ENCODE measurements around the gene BRICD5. TPM values are rescaled to one million over a fixed set of nuclear protein-coding genes. Genes with fewer than 3 reads are reported as not detected.

Gene BRICD5
- total RNA-seq, 1 donor from 2014 or later = 10.1 TPM

DNA sequence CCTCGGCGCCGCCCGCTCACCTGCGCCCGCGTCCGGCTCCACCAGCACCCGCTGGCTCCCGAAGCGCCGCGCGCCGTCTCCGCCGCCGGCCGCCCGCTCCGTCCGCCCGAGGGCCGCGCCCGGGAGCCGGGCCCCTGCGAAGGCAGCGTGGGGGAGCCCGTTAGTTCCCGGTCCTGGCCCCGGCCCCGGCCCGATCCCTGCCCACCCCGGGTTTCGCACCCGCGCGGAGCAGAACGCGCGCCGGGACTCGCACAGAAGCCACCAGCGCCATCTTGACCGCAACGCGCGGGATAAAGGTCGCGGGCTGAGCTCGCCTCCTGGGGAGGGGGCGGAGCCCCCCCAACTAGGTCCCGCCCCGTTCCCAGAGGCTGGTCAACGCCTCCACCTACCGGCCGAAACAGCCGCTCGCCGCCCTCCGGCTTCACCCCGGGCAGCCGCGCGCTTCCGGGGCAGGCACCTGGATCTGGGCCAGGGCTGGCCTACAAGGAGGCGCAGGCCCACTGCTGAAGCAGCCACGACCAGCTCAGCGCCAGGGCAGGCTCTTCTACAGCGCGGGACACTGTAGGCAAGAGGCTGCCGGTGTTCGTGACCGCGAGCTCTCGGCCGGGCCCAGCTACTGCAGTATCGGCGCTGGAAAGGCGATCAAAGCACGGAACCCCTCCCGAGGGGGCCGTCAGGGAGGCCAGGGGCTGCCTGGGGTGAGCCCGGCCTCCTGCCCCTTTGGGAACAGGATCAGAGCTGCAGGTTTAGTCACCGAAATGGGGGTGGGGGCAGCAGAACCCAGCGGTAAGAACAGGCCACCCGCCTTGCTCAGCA is 40.8 kb upstream of the BRICD5 start, which contains the start of gene ECI1:
ECI1 (minus strand) TSS at position 292 of the 816 bp plus-strand sequence; CDS start at position 271, 21 bp downstream.
- peak; percentile 36 for DNase-seq (ENCODE audit: low read depth)

DNA sequence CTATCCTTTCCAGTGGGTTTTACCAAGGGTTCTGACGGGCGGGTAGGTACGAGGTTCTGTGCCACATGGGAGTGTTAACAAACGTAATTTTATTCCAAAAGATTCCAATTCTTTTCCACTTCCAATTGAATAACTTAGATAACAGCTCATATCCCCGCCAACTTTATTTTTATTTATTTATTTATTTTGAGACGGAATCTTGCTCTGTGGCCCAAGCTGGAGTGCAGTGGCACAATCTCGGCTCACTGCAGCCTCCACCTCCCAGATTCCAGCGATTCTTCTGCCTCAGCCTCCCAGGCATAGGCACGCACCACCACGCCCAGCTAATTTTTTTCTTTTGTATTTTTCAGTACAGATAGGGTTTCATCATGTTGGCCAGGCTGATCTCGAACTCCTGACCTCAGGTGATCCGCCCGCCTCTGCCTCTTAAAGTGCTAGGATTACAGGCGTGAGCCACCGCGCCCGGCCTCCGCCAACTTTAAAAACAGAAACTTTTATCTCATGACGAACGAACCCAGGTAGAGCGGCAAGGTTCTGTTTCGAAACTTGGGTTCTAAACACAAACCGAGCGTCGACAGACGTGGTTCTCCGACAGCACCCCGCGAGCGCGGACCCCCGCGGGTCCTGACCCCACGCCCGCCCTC is 40.1 kb upstream of the BRICD5 start:
- TF ChIP-seq, protein P1, sequence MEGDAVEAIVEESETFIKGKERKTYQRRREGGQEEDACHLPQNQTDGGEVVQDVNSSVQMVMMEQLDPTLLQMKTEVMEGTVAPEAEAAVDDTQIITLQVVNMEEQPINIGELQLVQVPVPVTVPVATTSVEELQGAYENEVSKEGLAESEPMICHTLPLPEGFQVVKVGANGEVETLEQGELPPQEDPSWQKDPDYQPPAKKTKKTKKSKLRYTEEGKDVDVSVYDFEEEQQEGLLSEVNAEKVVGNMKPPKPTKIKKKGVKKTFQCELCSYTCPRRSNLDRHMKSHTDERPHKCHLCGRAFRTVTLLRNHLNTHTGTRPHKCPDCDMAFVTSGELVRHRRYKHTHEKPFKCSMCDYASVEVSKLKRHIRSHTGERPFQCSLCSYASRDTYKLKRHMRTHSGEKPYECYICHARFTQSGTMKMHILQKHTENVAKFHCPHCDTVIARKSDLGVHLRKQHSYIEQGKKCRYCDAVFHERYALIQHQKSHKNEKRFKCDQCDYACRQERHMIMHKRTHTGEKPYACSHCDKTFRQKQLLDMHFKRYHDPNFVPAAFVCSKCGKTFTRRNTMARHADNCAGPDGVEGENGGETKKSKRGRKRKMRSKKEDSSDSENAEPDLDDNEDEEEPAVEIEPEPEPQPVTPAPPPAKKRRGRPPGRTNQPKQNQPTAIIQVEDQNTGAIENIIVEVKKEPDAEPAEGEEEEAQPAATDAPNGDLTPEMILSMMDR (conservative IDR thresholded peaks at IDR 0.05; ENCODE audit: low read depth, low read length) = no peak
- peak overlapping the region; percentile 77 for H3K4me3 ChIP-seq (ENCODE audit: low read depth, low read length)
- DNase-seq (ENCODE audit: low read depth) = no peak

More for the DNA sequence above, 40.8 kb upstream of the BRICD5 start, which contains the start of gene ECI1:
- peak within 1 kb of the TSS; percentile 77 for H3K4me3 ChIP-seq (ENCODE audit: low read depth, low read length)
- TF ChIP-seq, protein P1 (conservative IDR thresholded peaks at IDR 0.05; ENCODE audit: low read depth, low read length) = peak; percentile 58

DNA sequence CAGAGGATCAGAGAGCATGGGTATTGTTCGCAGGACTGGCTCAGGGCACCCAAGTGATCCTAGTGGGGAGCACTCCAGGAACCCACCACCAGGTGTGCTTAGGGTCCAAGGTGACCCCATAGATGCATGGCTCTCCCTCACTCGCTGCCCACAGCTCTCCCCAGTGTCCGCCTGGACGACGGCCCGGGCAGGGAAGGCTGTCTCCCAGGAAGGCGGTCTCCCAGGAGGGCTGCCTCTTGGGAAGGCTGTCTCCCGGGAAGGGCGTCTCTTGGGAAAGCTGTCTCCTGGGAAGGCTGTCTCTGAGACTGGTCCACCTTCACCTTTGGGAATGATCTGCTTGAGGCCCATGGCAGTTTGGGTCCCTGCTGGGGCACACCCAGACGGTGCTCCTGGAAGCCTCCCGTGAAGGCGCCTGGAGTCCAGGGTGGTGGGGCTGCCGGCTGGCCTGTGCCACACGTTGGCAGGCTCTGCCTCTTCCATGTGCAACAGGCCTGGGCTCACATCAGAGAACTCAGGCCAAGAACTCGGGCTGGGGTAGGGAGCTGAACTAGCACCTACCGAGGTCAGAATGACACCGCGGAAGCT is 35.7 kb upstream of the BRICD5 start:
- TF ChIP-seq, protein P1 (conservative IDR thresholded peaks at IDR 0.05; ENCODE audit: low read depth, low read length) = no peak
- H3K4me3 ChIP-seq (ENCODE audit: low read depth, low read length) = no peak overlapping the region
- no peak for DNase-seq (ENCODE audit: low read depth)

DNA sequence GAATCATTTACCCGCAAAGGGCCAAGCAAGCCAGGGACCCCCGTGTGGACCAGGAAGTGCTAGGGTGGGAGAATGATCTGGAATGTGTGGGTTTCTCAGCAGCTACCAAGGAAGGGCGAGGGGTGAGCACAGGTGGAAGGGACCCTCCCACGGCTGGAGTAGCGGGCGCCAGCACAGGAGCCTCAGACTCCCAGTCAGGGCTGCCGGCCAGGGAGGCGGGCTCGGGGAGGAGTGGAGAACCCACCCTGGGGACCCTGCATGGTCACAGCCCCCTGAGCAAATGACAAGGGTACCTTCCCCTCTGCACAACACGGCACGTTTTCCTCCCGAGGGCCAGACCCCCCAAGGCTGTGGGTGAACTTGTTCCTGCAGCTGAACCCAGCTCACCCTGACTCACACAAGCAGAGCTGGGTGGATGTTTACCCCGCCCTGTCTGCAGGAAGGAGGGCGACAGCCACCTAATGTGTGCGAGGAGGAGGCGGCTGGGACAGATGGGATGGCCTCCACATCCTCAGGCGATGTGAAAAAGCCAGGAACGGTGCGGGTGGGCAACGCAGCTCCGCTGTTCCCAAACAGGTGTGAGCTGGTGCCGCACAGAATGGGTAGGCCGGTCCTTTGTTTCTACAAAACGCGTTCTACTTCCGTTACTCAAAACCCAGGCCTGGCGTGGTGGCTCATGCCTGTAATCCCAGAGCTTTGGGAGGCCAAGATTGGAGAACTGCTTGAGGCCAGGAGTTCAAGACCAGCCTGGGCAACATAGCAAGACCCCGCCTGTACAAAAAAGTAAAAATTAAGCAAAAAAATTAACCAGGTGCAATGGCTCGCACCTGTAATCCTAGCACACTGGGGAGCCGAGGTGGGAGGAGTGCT is 34.5 kb upstream of the BRICD5 start:
- DNase-seq (ENCODE audit: low read depth) = no peak
- TF ChIP-seq, protein P1 (conservative IDR thresholded peaks at IDR 0.05; ENCODE audit: low read depth, low read length) = no peak
- H3K4me3 ChIP-seq (ENCODE audit: low read depth, low read length) = no peak overlapping the region

DNA sequence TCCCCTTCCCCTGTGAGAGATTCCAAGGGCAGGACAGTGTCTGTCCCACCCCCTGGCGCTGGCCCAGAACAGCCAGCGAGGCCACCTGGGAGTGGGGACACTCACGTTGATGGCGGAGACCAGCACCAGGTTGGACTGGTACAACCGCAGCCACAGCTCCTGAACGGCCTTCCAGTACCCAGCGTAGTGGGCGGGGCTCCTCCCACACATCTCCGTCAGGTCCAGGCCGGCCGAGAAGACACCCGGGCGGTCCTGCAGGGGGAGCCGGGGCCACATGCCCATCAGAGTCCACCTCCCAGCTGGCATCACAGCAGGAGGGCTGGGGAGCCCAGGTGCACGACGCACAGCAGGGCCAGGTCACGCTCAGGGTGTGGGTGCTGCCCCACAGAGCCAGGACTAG is 33.6 kb upstream of the BRICD5 start:
- no peak overlapping the region for H3K4me3 ChIP-seq (ENCODE audit: low read depth, low read length)
- DNase-seq (ENCODE audit: low read depth) = no peak
- TF ChIP-seq, protein P1 (conservative IDR thresholded peaks at IDR 0.05; ENCODE audit: low read depth, low read length) = no peak

DNA sequence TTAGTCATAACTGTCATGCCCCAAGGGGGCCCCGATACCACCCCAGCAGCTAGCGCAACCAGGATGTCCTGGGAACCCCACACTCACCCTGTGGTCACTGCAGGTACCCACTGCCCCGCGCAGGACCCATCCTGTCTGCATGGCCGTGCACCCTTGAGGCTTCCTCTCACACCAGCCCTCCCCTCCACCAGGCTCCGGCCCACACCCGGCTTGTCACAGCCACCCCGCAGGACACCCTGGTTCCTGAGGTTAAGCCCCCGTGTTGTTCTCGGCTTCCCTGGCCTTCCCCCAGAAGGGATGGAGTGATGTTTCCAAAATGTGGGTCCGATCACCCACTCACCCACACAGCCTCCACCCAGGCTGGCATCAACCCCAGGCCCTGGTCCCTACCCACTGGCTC is 33.1 kb upstream of the BRICD5 start:
- TF ChIP-seq, protein P1 (conservative IDR thresholded peaks at IDR 0.05; ENCODE audit: low read depth, low read length) = no peak
- no peak for DNase-seq (ENCODE audit: low read depth)
- H3K4me3 ChIP-seq (ENCODE audit: low read depth, low read length) = no peak overlapping the region

Data from epithelial cell of proximal tubule (primary cell).